Bone marrow (tissue), 2 donors: ENCODE data around the gene CDHR2.
A peak's percentile ranks its signal among the peaks of the same experiment; 100 is the strongest.

Experiments
- DNase-seq, 2 donors: peaks; one replicate each; lab custom pipeline; 2025; lab: John Stamatoyannopoulos, UW

CDHR2 gene, protein sequence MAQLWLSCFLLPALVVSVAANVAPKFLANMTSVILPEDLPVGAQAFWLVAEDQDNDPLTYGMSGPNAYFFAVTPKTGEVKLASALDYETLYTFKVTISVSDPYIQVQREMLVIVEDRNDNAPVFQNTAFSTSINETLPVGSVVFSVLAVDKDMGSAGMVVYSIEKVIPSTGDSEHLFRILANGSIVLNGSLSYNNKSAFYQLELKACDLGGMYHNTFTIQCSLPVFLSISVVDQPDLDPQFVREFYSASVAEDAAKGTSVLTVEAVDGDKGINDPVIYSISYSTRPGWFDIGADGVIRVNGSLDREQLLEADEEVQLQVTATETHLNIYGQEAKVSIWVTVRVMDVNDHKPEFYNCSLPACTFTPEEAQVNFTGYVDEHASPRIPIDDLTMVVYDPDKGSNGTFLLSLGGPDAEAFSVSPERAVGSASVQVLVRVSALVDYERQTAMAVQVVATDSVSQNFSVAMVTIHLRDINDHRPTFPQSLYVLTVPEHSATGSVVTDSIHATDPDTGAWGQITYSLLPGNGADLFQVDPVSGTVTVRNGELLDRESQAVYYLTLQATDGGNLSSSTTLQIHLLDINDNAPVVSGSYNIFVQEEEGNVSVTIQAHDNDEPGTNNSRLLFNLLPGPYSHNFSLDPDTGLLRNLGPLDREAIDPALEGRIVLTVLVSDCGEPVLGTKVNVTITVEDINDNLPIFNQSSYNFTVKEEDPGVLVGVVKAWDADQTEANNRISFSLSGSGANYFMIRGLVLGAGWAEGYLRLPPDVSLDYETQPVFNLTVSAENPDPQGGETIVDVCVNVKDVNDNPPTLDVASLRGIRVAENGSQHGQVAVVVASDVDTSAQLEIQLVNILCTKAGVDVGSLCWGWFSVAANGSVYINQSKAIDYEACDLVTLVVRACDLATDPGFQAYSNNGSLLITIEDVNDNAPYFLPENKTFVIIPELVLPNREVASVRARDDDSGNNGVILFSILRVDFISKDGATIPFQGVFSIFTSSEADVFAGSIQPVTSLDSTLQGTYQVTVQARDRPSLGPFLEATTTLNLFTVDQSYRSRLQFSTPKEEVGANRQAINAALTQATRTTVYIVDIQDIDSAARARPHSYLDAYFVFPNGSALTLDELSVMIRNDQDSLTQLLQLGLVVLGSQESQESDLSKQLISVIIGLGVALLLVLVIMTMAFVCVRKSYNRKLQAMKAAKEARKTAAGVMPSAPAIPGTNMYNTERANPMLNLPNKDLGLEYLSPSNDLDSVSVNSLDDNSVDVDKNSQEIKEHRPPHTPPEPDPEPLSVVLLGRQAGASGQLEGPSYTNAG (N-terminal part only)

DNA sequence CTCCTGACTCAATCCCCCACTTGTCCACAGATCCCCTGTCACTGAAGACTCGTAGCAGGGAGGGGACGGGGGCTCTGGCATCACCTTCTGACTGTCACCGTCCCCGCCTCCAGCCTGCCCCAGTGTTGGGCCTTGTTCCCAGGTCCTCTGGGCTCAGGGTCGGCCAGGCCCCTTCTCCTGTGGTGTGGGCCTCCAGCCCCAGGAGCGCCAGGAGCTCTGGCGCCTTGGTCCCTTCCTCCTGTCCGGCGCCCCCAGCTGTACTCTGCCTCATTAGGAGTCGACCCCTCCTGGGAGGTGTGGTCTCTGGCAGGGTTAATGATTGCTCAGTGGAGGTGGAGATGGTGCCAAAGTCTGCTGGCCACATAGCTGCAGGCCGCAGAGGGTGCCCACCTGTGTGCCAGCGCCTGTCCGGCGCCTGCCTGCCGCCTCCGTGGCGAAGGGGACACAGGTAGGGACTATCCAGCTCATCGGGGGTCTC lies at the start of gene CDHR2:
CDHR2 (plus strand) TSS at position 376 of the 478 bp plus-strand sequence. CDS start 16,011 bp downstream, outside the sequence.
- DNase-seq: peak in 1 of 2 donors; percentile 8

DNA sequence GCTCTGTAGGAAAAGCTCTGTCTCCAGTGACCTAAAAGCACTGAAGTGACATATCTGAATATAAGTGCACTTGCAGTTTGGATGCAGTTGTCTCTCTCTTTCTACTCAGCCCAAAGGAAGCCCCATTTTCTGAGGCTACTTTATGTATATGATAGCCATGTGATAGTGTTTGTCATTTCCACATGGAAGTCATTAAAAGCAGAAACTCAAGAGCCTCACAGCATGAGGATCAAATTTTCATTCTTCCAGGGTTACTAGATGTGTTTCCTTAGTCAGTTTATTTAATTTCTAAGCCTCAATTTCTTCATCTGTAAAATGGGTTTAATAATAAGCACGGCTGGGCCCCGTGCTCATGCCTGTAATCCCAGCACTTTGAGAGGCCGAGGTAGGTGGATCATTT lies 48.6 kb upstream of the CDHR2 start:
- DNase-seq: no peak

DNA sequence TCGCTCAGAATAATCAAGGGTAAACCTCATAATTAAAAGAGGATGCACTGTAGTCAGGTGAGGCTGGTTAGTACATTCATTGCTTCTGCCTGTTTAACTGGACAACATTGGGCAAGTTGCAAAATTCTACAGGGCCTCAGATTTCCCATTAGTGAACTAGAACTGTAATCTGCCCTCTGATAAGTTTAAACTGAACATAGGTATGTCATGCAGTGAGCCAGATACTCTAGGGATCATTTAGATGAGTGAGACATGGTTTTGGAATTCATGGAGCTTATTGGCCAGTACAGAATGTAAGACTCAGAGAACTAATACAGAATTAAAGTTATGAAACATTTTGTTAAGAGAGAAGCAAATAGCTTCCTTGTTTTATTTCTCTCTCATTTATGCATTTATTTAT lies 47.8 kb upstream of the CDHR2 start:
- no peak for DNase-seq

DNA sequence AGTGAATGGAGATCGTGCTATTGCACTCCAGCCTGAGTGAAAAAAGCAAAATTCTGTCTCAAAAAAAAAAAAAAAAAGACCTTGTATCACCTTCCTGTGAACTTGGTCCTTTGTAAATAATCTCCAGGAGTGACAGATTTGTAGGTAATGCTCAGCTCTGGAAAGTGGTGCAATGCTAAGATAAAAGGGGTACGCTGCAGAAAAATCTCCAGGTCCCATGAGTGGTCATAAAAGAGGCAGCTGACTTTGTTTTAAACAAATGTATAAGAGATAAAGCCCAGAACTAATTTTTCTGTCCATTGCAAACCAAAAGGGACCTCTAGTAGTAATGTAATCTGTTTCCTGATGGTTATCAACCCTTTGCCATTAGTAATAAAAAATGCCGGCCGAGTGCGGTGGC lies 45.6 kb upstream of the CDHR2 start:
- no peak for DNase-seq

DNA sequence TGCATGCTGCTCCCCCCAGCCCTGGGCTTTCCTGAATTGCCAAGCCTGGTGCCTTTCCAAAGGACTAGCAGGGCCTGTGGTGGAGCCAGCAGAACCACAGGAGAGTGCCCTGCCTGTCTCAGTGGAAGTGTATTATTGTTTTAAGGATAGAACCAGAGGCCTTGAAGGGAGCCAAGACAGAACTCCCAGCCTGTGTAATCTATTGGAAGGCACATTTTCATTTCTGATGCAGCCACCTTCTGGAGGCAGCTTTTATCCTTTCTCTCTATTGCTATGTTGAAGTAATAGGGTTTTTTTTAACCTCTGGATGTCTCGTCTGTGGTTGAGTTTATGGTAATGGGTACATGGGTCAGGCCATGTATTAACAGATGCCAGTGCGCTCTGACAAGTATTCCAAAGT lies 41.2 kb upstream of the CDHR2 start:
- DNase-seq: no peak

DNA sequence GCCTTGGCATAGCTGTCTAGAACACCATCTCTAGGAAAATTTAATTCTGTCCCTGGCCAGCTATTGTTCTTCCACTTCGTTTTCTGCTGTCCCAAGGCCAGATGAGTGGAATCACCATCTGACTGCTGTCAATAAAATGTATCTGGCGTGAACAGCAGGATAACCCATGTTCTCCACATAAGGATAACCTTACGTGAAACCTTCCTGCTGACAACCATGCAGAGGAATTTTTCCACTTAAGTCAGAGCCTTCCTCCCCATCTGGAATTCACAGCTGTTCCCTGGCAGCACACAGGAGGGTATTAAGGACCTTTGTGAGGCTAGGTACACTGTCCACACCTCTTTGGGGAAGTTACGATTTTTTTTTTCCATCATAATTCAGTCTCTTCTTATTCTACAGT lies 40.5 kb upstream of the CDHR2 start:
- no peak for DNase-seq

DNA sequence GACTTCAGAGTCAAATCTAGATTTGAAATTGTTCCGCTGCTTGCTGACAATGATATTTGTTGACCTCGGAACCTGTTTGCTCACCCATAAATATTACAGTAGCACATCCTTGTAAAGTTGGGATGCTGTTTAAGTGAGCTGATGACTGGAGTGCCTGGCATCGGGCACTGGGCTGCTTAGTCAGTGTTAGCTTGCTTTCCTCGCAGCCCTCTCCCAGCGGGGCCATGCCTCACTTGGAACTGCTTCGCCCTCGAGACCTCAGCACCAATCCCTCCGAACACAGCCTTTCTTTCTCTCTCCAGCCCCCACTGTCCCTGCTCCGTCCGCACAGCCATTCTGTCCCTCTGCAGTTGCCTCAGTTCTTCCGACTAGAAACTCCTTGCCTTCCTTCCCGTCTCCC lies 35.4 kb upstream of the CDHR2 start:
- DNase-seq: no peak

DNA sequence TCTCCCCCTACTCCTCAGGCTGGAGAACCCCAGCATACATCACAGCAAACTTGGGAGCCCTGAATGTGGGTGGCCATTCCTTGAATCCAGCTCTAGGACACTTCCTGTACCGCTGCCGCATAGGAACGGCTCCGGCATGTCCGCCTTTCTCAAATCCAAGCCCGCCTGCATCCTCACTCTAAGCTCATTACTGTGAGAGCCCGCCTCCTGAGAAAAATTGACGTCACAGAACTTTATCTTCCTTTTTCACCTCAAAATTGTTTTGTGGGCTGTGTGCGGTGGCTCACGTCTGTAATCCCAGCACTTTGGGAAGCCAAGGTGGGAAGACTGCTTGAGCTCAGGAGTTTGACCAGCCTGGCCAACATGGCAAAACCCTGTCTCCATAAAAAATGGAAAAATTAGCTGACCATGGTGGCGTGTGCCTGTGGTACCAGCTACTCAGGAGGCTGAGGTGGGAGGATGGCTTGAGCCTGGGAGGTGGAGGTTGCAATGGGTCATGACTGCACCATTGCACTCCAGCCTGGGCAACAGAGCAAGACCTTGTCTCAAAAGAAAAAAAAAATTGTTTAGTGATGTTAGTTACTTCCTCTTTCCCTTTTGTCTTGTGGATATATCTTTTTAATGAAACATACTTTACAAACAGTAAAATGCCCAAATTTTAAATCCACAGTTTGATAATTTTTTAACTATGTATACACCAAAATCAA lies 34.7 kb upstream of the CDHR2 start:
- DNase-seq: peak in 1 of 2 donors; percentile 9

DNA sequence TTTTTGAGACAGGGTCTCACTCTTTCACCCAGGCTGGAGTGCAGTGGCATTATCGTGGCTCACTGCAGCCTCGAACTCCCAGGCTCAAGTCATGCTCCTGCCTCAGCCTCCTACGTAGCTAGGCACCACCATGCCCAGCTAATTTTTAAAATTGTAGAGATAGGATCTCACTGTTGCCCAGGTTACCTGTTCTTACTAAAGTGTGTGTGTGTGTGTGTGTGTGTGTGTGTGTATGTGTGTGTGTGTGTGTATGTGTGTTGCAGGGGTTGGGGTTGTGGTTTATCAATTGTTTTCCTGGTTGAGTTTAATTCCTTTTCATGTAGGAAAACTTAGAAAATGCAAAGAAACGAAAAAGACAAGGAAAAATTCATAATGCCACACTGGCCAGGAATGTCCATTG lies 33.7 kb upstream of the CDHR2 start:
- no peak for DNase-seq

DNA sequence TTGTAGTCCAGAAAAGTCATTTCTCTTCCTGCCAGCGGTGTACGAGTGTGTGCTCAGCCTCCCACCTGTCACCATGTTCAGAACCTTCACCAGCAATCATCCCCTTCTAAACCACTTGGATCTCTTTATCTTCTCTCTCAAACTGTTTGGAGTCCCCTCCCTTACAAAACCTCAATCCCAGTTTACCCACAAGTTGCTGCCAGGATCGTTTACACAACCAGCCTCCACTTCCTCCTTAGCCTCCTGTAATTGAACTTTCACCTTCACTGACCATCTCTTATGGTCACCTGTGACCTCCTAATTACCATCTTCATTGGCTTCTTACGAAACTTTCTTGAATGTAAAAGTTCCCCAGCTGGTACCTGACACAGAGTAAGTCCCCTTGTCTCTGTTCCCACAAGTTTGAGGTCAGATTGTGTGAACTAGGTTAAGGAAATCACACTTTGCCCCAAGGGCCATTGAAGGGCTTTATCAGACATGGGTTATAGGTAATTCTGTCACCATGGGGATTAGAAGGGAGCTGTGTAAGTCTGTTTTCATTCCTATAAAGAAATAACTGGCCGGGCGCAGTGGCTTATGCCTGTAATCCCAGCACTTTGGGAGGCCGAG lies 32.0 kb upstream of the CDHR2 start:
- no peak for DNase-seq

DNA sequence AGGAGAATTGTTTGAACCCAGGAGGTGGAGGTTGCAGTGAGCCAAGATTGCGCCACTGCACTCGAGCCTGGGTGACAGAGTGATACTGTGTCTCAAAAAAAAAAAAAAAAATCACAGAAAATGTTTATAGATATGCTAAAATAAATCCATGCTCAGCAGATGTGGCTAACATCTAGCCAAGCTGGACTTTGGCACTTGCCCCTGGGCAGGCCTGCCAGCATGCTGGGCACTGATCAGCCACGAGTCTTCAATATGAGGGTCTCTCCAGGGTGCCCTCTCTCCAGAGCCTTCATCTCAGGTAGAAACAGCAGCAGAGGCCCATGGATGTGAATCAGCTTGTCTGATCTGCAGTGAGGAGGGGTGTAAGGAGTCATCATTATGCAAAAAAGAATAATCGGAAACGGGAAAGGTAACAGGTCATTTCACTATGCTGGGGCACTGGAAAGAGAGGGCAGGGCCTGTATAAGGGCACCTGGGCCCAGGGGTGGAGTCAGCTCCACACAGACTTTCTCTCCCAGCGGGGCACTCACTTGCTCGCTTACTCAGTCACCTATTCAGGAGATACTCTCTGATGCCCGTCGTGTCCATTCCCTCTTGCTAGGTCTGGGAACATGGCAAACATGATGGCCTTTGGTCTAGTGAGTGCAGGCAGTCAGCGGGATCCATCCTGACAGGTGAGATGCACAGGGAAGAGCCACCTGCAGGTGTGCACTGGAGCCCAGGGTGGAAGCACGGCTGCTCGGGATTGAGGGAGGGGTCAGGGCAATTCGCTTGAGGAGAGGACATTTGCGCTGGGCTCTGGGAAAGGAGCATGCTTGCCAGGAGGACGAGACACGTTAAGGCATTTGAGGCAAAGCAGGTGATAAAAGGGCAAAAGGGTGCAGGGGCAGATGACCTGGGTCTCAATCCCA lies 29.1 kb upstream of the CDHR2 start:
- DNase-seq: no peak

DNA sequence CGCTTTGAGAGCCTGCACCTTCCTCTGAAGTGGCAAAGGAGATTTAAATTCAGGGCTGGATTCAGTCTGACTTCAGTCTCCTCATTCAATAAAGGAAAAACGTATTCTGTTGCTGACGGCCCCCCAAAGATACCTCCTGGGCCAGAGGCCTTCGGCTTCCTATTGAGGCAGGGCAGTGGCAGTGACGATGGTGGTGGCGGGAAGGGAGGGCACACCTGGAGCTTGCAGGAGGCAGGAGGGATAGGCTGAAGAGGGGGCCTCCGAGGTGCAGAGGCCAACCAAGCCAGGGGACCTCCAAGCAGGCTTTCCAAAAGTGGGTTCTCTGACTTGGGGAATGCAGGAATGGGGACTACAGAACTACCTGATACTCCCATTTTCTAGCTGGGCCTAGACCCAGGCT lies 27.9 kb upstream of the CDHR2 start:
- no peak for DNase-seq

DNA sequence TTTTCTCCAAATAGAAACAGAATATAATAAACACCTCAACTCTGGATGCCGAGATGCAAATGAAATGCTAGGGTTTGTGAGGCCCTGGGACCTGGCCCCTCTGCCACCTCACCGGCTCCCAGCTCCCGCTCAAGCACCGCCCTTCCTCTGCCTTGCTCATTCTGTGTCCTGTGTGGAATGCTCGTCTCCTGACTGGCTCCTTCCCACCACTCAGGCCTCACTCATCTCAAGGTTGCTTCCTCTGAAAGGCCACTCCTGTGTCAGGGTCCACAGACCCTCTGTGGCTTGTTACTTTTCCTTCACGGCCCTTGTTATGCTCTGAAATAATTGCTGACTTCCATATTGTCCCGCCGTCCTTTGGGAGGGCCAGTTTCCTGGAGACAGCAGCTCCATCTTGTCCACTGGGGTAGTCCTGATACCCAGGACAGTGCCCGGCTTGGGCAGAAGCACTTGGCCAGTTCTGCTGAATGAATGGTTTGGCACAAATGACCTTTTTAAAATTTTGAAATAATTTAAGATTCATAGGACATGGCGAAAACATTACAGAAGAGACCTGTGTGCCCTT lies 27.4 kb upstream of the CDHR2 start:
- DNase-seq: no peak

DNA sequence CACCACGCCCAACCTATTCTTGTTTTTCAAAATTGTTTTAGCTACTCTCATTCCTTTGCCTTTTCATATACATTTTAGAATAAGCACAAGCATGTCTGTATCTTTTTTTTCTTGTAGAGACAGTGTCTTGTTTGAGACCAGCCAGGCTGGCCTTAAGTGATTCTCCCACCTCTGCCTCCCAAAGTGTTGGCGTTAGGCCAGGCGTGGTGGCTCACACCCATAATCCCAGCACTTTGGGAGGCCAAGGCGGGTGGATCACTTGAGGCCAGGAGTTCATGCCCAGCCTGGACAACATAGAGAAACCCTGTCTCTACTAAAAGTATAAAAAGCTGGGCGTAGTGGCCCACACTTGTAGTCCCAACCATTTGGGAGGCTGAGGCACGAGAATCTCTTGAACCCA lies 25.0 kb upstream of the CDHR2 start:
- no peak for DNase-seq

DNA sequence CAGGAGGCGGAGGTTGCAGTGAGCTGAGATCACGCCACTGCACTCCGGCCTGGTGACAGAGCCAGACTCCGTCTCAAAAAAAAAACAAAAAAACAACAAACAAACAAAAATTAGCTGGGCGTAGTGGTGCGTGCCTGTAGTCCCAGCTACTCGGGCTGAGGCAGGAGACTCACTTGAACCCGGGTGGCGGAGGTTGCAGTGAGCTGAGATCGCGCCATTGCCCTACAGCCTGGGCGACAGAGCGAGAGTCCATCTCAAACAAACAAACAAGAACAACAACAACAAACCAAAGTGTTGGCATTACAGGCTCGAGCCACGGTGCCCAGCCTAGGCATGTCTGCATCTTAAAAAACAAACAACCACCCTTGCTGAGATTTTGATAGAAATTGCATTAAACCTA lies 24.2 kb upstream of the CDHR2 start:
- no peak for DNase-seq

DNA sequence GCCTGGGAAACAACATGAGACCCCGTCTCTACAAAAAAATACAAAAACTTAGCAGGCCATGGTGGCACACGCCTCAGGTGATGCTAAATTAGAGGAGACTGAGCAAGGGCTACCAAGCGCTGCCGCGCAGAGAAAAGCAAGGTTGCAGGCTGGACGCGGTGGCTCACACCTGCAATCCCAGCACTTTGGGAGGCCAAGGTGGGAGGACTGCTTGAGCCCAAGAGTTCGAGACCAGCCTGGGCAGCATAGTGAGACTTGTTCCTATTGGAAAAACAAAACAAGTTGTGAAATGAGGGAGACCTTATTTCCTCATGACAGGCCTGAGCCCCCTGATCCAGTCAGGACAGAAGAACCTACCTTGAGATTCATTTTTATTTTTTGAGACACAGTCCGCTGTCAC lies 23.5 kb upstream of the CDHR2 start:
- no peak for DNase-seq

DNA sequence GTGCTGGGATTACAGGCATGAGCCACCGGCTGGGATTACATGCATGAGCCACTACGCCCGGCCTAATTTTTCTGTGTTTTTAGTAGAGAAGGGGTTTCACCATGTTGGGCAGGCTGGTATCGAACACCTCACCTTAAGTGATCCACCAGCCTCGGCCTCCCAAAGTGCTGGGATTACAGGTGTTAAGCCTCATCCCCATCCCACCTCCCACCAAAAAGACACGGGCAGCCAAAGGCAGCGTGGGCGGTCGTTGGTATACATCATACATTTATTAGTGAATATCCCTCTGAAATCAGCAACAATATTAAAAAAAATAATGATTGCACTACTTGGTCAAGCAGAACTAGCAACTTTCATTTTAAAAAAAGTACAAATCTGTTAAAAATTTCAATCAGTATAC lies 22.7 kb upstream of the CDHR2 start:
- no peak for DNase-seq

DNA sequence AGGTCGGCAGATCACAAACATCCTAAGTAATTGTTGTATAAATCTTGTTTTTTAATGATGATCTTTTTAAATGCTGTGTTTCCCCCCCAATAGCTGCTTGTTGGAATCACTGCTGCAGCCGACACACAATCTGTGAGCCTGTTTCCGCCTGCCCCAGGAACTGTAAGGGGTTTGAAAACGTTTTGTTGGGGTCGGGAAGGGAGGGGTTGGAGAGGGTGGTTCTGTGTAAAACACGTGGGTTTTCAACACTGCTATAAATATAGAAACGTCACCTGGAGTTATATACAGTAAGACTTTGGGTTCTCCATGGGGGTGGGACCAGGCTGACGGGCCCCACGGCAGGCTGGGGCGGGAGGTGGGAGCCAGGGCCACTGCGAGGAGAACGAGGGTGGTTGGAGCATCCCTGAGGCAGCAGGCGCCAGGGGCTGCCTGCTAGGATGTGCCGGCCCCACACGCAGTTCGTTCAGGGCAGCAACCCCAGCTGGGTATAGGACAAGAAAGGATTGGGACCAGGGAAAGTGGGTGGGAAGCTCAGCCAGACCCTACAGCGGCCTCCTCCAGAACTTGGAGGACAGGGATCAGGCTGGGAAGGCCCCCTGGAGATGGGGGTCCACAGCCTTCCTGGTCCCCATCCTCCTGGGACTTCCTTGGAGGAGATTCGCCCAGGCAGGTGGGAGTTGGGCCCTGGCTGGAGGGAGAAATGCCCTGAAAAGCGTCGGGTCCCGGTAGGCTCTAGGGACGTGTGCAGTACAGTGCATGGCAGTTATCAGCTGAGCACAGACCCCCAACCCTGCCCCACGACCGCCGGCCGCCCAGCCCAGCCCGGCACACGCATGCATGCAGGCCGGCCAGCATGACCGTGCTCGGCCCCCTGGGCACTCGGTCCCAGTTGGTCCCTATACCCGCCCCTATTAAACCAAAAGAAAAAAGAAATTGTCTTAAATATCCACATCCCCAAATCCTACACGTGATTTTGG lies 21.6 kb upstream of the CDHR2 start:
- DNase-seq: no peak
